K562 (cell line): Measurements from ENCODE around the gene AGR3. TPM values are rescaled to one million over a fixed set of nuclear protein-coding genes. Genes with fewer than 3 reads are reported as not detected.

Experiments
- ATAC-seq: fragments of 200-7000 bp; cut with Tn5 transposase; 3 replicates; pipeline ENCODE4 v1.9.1; 2020; ENCODE audit warnings: moderate library complexity
- BruUV-seq: library from RNA; stranded (reverse); fragments of 400-500 nt; replicated peaks from 2 replicates; lab custom pipeline; 2021; lab: Mats Ljungman, UMichigan
- CTCF ChIA-PET: fragments of 300-600 bp; formaldehyde crosslinking; extraction: SDS; loops from one replicate; lab custom pipeline; 2021; ENCODE audit warnings: low intra/inter-chr PET ratio; lab: Yijun Ruan, JAX
- POLR2A ChIA-PET: fragments of 300-600, 350-650 bp; sonication (Branson Sonifier 250); formaldehyde crosslinking; extraction: SDS; loops from one replicate; lab custom pipeline; 2021; ENCODE audit warnings: antibody characterized with exemption, inconsistent platforms; lab: Yijun Ruan, JAX
- DNase-seq, 4 experiments: peaks; one replicate each; pipeline versions ENCODE4 v3.0.0 to v3.0.0-alpha.2; 2011 to 2018; ENCODE audit warnings: low spot score in 3 of 4, mixed read lengths in 3 of 4; ENCODE audit errors: extremely low read depth in 1 of 4
- FAIRE-seq: peaks from 2 replicates; lab custom pipeline; 2011; peaks lifted over from hg19 to GRCh38; lab: Jason Lieb, UNC
- H2AFZ ChIP-seq: 2 replicates; pipeline ENCODE4 v1.6.0; 2011; ENCODE audit warnings: low read depth, low read length, control low read depth, inconsistent platforms
- H3K27ac ChIP-seq: fragments of 200-600 bp; 3 replicates; pipeline ENCODE4 v1.8.0; 2011; ENCODE audit warnings: low read depth, mild to moderate bottlenecking, control low read depth, inconsistent platforms, low read length, moderate library complexity, mixed read lengths; ENCODE audit errors: extremely low read depth
- H3K27me3 ChIP-seq, 2 experiments: fragments of 300-600 bp in 1 of 2; 2 replicates in 1 of 2; 3 replicates in 1 of 2; pipeline versions ENCODE4 v1.6.0 to v1.8.0; 2011; ENCODE audit warnings: inconsistent platforms in 2 of 2, low read length in 2 of 2, mild to moderate bottlenecking in 1 of 2, mixed read lengths in 1 of 2, moderate library complexity in 1 of 2; ENCODE audit not compliant: control insufficient read depth in 2 of 2, insufficient read depth in 2 of 2
- H3K36me3 ChIP-seq: fragments of 300-600 bp; 3 replicates; pipeline ENCODE4 v1.8.0; 2011; ENCODE audit warnings: mild to moderate bottlenecking, low read length, inconsistent platforms; ENCODE audit not compliant: control insufficient read depth, insufficient read depth
- H3K4me1 ChIP-seq, 2 experiments: fragments of 200-600 bp in 1 of 2; replicated peaks in 1 of 2; 2 replicates in 1 of 2; 3 replicates in 1 of 2; pipeline versions ENCODE4 v1.5.1 to v1.8.0; 2011; ENCODE audit warnings: inconsistent platforms in 2 of 2, low read length in 2 of 2, mild to moderate bottlenecking in 1 of 2, mixed read lengths in 1 of 2, moderate library complexity in 1 of 2; ENCODE audit not compliant: control insufficient read depth in 2 of 2, insufficient read depth in 2 of 2
- H3K4me2 ChIP-seq: 2 replicates; pipeline ENCODE4 v1.6.1; 2011; ENCODE audit warnings: low read length, control low read depth, inconsistent platforms, mixed read lengths; ENCODE audit not compliant: insufficient read depth
- H3K4me3 ChIP-seq: fragments of 200-600 bp; sonication (generic), shearing (Covaris generic); 2 replicates; pipeline ENCODE4 v1.5.1; 2016; ENCODE audit warnings: control low read depth, inconsistent platforms
- H3K79me2 ChIP-seq: fragments of 200-600 bp; 3 replicates; pipeline ENCODE4 v1.8.0; 2011; ENCODE audit warnings: low read length, inconsistent platforms; ENCODE audit not compliant: control insufficient read depth, insufficient read depth
- H3K9ac ChIP-seq, 2 experiments: 2 replicates each; pipeline versions ENCODE4 v1.6.0 to v1.6.1; 2011; ENCODE audit warnings: low read depth in 2 of 2, low read length in 2 of 2, control low read depth in 1 of 2, inconsistent platforms in 1 of 2, mild to moderate bottlenecking in 1 of 2, mixed read lengths in 1 of 2; ENCODE audit not compliant: insufficient read depth in 1 of 2
- H3K9me1 ChIP-seq: one replicate; pipeline ENCODE4 v1.6.0; 2011; ENCODE audit warnings: inconsistent platforms, mild to moderate bottlenecking, low read length, moderate library complexity; ENCODE audit not compliant: control insufficient read depth, insufficient read depth
- H3K9me3 ChIP-seq: replicated peaks from 2 replicates; pipeline ENCODE4 v1.5.1; 2011; ENCODE audit warnings: low read depth, low read length, inconsistent platforms; ENCODE audit not compliant: control insufficient read depth, insufficient read depth
- H4K20me1 ChIP-seq: replicated peaks from 2 replicates; pipeline ENCODE4 v1.6.1; 2011; ENCODE audit warnings: low read length, inconsistent platforms, mixed read lengths; ENCODE audit not compliant: control insufficient read depth, insufficient read depth
- HCFC1 ChIP-seq: IDR thresholded peaks from 2 replicates; pipeline ENCODE4 v1.6.1; 2012; ENCODE audit warnings: low read depth, low read length, improper control_type of control experiment
- RFX1 ChIP-seq: fragments of 450-650 bp; IDR thresholded peaks from 2 replicates; pipeline ENCODE4 v1.6.1; 2016; ENCODE audit warnings: mild to moderate bottlenecking, moderate library complexity
- SMAD2 ChIP-seq: fragments of 150-350 bp; IDR thresholded peaks from 2 replicates; pipeline ENCODE4 v1.6.1; 2014; ENCODE audit warnings: low read depth, mild to moderate bottlenecking, low read length
- WGBS: fragments of 100-300 bp; shearing (Covaris generic); methylation state at CpG from one replicate; pipeline ENCODE4 v1.1.6; 2016; ENCODE audit warnings: low coverage, mixed read lengths; ENCODE audit not compliant: insufficient coverage; ENCODE audit errors: missing lambda C conversion rate; 5-methylcytosine and 5-hydroxymethylcytosine counted together
- in situ Hi-C: fragments of 300-500 bp; cut with MboI; formaldehyde crosslinking; loops from 4 replicates; pipeline ENCODE4 v1.15.0; 2018; ENCODE audit warnings: inconsistent platforms, mixed read lengths
- intact Hi-C: fragments of 100-400 bp; cut with micrococcal nuclease; formaldehyde crosslinking; loops from 2 replicates; pipeline ENCODE4 v1.14.2; 2022
- polyA plus RNA-seq, 8 experiments: library from polyadenylated mRNA; depleted of rRNA in 4 of 8; stranded (reverse) in 5 of 8; unstranded in 3 of 8; fragments of >200 nt; fragmentation: Nextera tagmentation in 2 of 8; fragmentation: Illumina TruSeq in 1 of 8; extraction: Ambion mirVana in 2 of 8; extraction: Trizol in 1 of 8; gene quantifications; 2 replicates each; pipeline versions ENCODE4 v1.2.1 to v1.2.3, GENCODE V29; 2011 to 2014; ENCODE audit warnings: inconsistent platforms in 1 of 8, missing spikeins in 1 of 8
- total RNA-seq, 7 experiments: library from RNA; depleted of rRNA in 6 of 7; stranded (reverse); fragments of >200 nt in 6 of 7; fragmentation: Illumina TruSeq in 2 of 7; extraction: Trizol in 2 of 7; gene quantifications; 2 replicates each; pipeline versions ENCODE4 v1.2.1 to v1.2.3, GENCODE V29; 2011 to 2021; ENCODE audit warnings: low replicate concordance in 1 of 7
- TF ChIP-seq, protein P1 (sequence below): sonication (generic); formaldehyde crosslinking; IDR thresholded peaks from 2 replicates; pipeline ENCODE4 v1.8.0; 2023; ENCODE audit warnings: missing genetic modification reagents, mild to moderate bottlenecking, borderline replicate concordance
- TF ChIP-seq, protein P2 (sequence below): fragments of 250-450 bp; sonication (Bioruptor Pico); IDR thresholded peaks from 2 replicates; pipeline ENCODE4 v1.4.0; 2020; ENCODE audit warnings: mild to moderate bottlenecking, moderate library complexity, borderline replicate concordance
- TF ChIP-seq, protein P3 (sequence below): sonication (generic); formaldehyde crosslinking; IDR thresholded peaks from 2 replicates; pipeline ENCODE4 v1.8.0; 2022; ENCODE audit warnings: missing genetic modification reagents, mild to moderate bottlenecking, moderate library complexity, borderline replicate concordance

The AGR3 gene
- total and polyA plus RNA-seq, 9 of the 15 experiments (the other 6 are each of a cell fraction or from before 2014, with no cell fraction given): not detected

DNA sequence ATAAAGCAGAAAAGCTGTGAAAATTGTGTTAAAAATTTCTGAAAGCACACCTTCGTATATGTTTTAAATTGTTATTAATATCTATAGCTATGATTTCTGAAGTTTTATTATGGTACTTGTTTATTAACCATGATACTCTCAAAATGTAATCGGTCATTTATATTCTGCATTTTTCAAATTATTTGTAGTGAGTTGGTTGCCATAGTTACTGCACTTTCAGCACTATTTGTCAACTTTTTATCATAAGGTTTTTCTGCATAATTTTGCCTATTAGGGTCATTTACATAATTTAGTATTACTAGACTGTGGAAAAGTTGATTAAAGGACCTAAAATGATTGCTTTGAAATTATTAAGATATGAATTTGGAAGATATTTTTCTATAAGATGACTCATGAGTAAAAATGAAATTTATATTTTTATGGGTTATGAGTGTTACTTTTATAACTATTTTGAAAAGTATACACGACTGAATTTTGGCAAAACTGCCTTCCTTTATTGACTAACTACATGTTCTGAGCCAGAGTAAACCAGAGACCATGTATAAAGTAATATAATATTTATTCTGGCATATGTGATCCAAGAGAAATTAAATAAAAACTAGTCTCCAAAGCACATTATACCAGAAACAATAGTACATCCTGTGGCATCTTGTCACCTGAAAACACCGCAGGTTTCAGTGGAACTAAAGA is 69.1 kb downstream of the AGR3 start:
- CTCF ChIA-PET: no interaction called here
- in situ Hi-C loops: no loop called here

DNA sequence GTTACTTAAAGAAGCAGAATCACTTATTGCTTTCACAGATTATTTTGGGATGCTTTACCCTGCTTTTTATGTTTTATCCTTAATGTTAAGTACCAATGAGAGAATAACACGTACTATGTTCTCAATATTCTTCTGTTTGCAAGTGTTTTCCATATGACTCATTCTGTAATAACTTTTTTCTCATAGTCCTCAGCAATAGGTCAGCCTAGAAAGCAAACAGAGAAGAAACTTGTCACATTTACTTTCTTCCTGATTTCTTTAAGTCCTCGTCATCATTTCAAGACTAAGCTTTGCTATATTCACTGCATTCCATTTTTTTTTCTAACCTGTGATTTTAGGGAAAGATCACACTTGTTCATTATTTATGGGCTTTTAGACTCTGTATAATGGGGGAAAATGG is 70.2 kb downstream of the AGR3 start:
- no peaks in the 10 kb centered on the region for H3K36me3 ChIP-seq
- DNase-seq (no peak), ATAC-seq (no peak), FAIRE-seq (no peak)
- H3K4me2 ChIP-seq: no peak overlapping the region
- POLR2A ChIA-PET: no interaction called here
- H3K9me1 ChIP-seq: no peaks in the 10 kb centered on the region
- intact Hi-C loops: no loop called here
- peaks cover 4 to 12% of the 10 kb centered on the region in 2 experiments; a peak in 4 of 5 replicates for H3K27me3 ChIP-seq
- H3K79me2 ChIP-seq: no peaks in the 10 kb centered on the region
- no peaks in the 10 kb centered on the region for H3K9me3 ChIP-seq
- no peak overlapping the region for H2AFZ ChIP-seq
- 4% methylated on average over 2 of the region's 2 CpGs for WGBS
- BruUV-seq: no TSS peak
- CTCF ChIA-PET: no interaction called here
- no peak overlapping the region for H3K9ac ChIP-seq
- no peaks in the 10 kb centered on the region for H3K4me1 ChIP-seq
- in situ Hi-C loops: no loop called here
- no peaks in the 10 kb centered on the region for H4K20me1 ChIP-seq
- no peak overlapping the region for H3K27ac ChIP-seq
- no peak overlapping the region for H3K4me3 ChIP-seq
- TF ChIP-seq, protein P1, sequence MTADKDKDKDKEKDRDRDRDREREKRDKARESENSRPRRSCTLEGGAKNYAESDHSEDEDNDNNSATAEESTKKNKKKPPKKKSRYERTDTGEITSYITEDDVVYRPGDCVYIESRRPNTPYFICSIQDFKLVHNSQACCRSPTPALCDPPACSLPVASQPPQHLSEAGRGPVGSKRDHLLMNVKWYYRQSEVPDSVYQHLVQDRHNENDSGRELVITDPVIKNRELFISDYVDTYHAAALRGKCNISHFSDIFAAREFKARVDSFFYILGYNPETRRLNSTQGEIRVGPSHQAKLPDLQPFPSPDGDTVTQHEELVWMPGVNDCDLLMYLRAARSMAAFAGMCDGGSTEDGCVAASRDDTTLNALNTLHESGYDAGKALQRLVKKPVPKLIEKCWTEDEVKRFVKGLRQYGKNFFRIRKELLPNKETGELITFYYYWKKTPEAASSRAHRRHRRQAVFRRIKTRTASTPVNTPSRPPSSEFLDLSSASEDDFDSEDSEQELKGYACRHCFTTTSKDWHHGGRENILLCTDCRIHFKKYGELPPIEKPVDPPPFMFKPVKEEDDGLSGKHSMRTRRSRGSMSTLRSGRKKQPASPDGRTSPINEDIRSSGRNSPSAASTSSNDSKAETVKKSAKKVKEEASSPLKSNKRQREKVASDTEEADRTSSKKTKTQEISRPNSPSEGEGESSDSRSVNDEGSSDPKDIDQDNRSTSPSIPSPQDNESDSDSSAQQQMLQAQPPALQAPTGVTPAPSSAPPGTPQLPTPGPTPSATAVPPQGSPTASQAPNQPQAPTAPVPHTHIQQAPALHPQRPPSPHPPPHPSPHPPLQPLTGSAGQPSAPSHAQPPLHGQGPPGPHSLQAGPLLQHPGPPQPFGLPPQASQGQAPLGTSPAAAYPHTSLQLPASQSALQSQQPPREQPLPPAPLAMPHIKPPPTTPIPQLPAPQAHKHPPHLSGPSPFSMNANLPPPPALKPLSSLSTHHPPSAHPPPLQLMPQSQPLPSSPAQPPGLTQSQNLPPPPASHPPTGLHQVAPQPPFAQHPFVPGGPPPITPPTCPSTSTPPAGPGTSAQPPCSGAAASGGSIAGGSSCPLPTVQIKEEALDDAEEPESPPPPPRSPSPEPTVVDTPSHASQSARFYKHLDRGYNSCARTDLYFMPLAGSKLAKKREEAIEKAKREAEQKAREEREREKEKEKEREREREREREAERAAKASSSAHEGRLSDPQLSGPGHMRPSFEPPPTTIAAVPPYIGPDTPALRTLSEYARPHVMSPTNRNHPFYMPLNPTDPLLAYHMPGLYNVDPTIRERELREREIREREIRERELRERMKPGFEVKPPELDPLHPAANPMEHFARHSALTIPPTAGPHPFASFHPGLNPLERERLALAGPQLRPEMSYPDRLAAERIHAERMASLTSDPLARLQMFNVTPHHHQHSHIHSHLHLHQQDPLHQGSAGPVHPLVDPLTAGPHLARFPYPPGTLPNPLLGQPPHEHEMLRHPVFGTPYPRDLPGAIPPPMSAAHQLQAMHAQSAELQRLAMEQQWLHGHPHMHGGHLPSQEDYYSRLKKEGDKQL (CRISPR knock-in tag): no peak
- no peak for TF ChIP-seq HCFC1
- TF ChIP-seq, protein P2, sequence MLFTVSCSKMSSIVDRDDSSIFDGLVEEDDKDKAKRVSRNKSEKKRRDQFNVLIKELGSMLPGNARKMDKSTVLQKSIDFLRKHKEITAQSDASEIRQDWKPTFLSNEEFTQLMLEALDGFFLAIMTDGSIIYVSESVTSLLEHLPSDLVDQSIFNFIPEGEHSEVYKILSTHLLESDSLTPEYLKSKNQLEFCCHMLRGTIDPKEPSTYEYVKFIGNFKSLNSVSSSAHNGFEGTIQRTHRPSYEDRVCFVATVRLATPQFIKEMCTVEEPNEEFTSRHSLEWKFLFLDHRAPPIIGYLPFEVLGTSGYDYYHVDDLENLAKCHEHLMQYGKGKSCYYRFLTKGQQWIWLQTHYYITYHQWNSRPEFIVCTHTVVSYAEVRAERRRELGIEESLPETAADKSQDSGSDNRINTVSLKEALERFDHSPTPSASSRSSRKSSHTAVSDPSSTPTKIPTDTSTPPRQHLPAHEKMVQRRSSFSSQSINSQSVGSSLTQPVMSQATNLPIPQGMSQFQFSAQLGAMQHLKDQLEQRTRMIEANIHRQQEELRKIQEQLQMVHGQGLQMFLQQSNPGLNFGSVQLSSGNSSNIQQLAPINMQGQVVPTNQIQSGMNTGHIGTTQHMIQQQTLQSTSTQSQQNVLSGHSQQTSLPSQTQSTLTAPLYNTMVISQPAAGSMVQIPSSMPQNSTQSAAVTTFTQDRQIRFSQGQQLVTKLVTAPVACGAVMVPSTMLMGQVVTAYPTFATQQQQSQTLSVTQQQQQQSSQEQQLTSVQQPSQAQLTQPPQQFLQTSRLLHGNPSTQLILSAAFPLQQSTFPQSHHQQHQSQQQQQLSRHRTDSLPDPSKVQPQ (CRISPR knock-in tag): no peak
- TF ChIP-seq, protein P3, sequence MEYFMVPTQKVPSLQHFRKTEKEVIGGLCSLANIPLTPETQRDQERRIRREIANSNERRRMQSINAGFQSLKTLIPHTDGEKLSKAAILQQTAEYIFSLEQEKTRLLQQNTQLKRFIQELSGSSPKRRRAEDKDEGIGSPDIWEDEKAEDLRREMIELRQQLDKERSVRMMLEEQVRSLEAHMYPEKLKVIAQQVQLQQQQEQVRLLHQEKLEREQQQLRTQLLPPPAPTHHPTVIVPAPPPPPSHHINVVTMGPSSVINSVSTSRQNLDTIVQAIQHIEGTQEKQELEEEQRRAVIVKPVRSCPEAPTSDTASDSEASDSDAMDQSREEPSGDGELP (CRISPR knock-in tag): no peak

More for the DNA sequence above, 69.1 kb downstream of the AGR3 start:
- FAIRE-seq: no peak
- no peak overlapping the region for H2AFZ ChIP-seq
- DNase-seq: no peak
- whole genome bisulfite sequencing: 7% methylated on average over 4 of the region's 4 CpGs
- no peak for ATAC-seq
- H3K4me3 ChIP-seq: no peak overlapping the region
- no peak overlapping the region for H3K27ac ChIP-seq
- POLR2A ChIA-PET: no interaction called here
- H3K9me1 ChIP-seq: no peaks in the 10 kb centered on the region
- no peaks in the 10 kb centered on the region for H3K36me3 ChIP-seq
- no peaks in the 10 kb centered on the region for H3K9me3 ChIP-seq
- no peaks in the 10 kb centered on the region for H4K20me1 ChIP-seq
- intact Hi-C loops: no loop called here
- TF ChIP-seq SMAD2 (no peak), RFX1 (peak; percentile 75)
- H3K4me1 ChIP-seq: no peaks in the 10 kb centered on the region
- H3K4me2 ChIP-seq: no peak overlapping the region
- no TSS peak for BruUV-seq
- no peak overlapping the region for H3K9ac ChIP-seq
- H3K79me2 ChIP-seq: no peaks in the 10 kb centered on the region
- peaks cover 4 to 15% of the 10 kb centered on the region in 2 experiments; a peak in 4 of 5 replicates for H3K27me3 ChIP-seq
